ENCODE results near the gene MRPS35.

DNA sequence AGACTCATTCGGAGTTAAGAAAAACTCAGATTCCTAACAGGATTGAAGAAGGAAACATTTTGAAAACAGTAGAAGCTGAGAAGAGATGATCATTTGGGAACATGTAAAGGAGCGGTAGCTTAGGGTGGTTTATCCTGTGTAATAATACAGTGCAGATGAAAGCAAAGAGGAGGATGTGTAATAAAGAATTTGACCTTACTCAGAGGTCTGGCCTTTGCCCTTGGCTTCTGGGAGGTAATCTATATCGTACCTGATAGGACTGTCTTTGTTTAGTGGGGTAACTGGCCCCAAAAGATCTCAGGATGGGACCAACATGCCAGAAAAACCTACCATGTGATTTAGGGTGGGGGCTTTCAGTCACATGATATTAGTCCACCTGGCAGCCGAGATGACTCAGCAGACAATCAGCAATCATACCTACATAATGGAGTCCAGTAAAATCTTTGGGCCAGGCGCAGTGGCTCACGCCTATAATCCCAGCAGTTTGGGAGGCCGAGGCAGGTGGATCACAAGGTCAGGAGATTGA lies 46.1 kb downstream of the MRPS35 start:
- TF ChIP-seq, protein P1, sequence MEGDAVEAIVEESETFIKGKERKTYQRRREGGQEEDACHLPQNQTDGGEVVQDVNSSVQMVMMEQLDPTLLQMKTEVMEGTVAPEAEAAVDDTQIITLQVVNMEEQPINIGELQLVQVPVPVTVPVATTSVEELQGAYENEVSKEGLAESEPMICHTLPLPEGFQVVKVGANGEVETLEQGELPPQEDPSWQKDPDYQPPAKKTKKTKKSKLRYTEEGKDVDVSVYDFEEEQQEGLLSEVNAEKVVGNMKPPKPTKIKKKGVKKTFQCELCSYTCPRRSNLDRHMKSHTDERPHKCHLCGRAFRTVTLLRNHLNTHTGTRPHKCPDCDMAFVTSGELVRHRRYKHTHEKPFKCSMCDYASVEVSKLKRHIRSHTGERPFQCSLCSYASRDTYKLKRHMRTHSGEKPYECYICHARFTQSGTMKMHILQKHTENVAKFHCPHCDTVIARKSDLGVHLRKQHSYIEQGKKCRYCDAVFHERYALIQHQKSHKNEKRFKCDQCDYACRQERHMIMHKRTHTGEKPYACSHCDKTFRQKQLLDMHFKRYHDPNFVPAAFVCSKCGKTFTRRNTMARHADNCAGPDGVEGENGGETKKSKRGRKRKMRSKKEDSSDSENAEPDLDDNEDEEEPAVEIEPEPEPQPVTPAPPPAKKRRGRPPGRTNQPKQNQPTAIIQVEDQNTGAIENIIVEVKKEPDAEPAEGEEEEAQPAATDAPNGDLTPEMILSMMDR (IDR thresholded peaks at IDR 0.05; ENCODE audit: low read length), result no peak
- TF ChIP-seq EZH2 (IDR thresholded peaks at IDR 0.05; ENCODE audit: borderline replicate concordance, low read length), result no peak
